Measurements from ENCODE around the gene COX8A. TPM values are rescaled to one million over a fixed set of nuclear protein-coding genes. Genes with fewer than 3 reads are reported as not detected.

The COX8A gene
- total and polyA plus RNA-seq, 2 of the 8 experiments (the other 6 are each of a cell fraction or from before 2014, with no cell fraction given) = 365 to 1,720 TPM

GRCh38 chr11:63941901-63942300, 32.5 kb upstream of the COX8A start:
- no peak overlapping the region for H4K8ac ChIP-seq (ENCODE audit: extremely low read depth, insufficient read depth, low read length)
- no peak overlapping the region; a peak in 1 of 7 replicates for H3K9ac ChIP-seq (replicated peaks in 1 of 4; ENCODE audit: extremely low read depth in 1 of 4, low read depth in 3 of 4, low read length in 3 of 4)
- no peak overlapping the region for H3K4me2 ChIP-seq (ENCODE audit: insufficient read depth in 1 of 2, low read depth in 2 of 2, low read length in 2 of 2)
- H2AK5ac ChIP-seq (ENCODE audit: low read depth, low read length) = no peak overlapping the region; the same call in 1 of the 2 replicates
- H4K5ac ChIP-seq (ENCODE audit: insufficient read length, low read depth, low read length) = no peak overlapping the region
- 90% methylated on average over 4 of the region's 4 CpGs; no CpG with 5 or more reads in 1 of the 2 experiments for WGBS, 2 experiments (ENCODE audit: extremely low coverage in 1 of 2, insufficient coverage in 1 of 2, insufficient read length in 1 of 2, insufficient replicate concordance in 2 of 2, low coverage in 1 of 2, low lambda C conversion rate in 2 of 2, missing lambda C conversion rate in 1 of 2)
- H3K36me3 ChIP-seq (ENCODE audit: control insufficient read depth in 2 of 4, insufficient read depth in 4 of 4, low read length in 3 of 4) = peaks cover 6 to 11% (median 7%) of the 10 kb centered on the region in 4 experiments; a peak in 6 of 8 replicates
- H2BK5ac ChIP-seq (ENCODE audit: low read depth, low read length) = no peak overlapping the region
- no peak overlapping the region for H2BK120ac ChIP-seq (replicated peaks; ENCODE audit: low read depth, low read length)
- no peaks in the 10 kb centered on the region for H3K9me3 ChIP-seq (ENCODE audit: insufficient read depth in 2 of 2, low read depth in 1 of 2, low read length in 1 of 2)
- no peak overlapping the region for H2BK12ac ChIP-seq (ENCODE audit: low read depth, low read length)
- H3K14ac ChIP-seq (ENCODE audit: insufficient read length) = no peak overlapping the region
- peaks cover 8 to 15% of the 10 kb centered on the region in 2 experiments for H4K20me1 ChIP-seq (replicated peaks in 1 of 2; ENCODE audit: control insufficient read depth in 1 of 2, insufficient read depth in 2 of 2, low read length in 2 of 2)
- H2AFZ ChIP-seq (ENCODE audit: low read length) = no peak overlapping the region
- TF ChIP-seq KDM5A (IDR thresholded peaks at IDR 0.05; ENCODE audit: low read length) (no peak), POLR2A (IDR thresholded peaks at IDR 0.05; ENCODE audit: control extremely low read depth in 1 of 2, low read depth in 2 of 2, low read length in 2 of 2) (no peak), CBX8 (IDR thresholded peaks at IDR 0.05; ENCODE audit: borderline replicate concordance, low read depth, low read length) (no peak)
- no peaks in the 10 kb centered on the region for H3K27me3 ChIP-seq (replicated peaks in 1 of 4; ENCODE audit: control insufficient read depth in 3 of 4, extremely low read depth in 1 of 4, insufficient read depth in 3 of 4, low read length in 3 of 4)
- no peaks in the 10 kb centered on the region; a peak in 2 of 7 replicates for H3K4me1 ChIP-seq (replicated peaks in 1 of 4; ENCODE audit: control insufficient read depth in 3 of 4, insufficient read depth in 4 of 4, low read length in 3 of 4)
- H3K79me1 ChIP-seq (ENCODE audit: low read depth, low read length) = peaks cover 3% of the 10 kb centered on the region; the same call in 1 of the 2 replicates
- H3K27ac ChIP-seq (ENCODE audit: low read depth, low read length) = no peak overlapping the region
- no peak overlapping the region for H2BK15ac ChIP-seq (ENCODE audit: low read length)
- no peak overlapping the region for H3K4me3 ChIP-seq (ENCODE audit: extremely low read depth in 1 of 4, insufficient read depth in 2 of 4, low read depth in 3 of 4, low read length in 4 of 4)
- ChIA-PET CTCF (ENCODE audit: partially characterized antibody) (interaction anchor here (0.5 to 1.3 kb wide), 4 partner anchors 11 to 105 kb away, joined by 3 to 6 read pairs (median 3); no protein-coding TSS in a partner anchor), POLR2A (ENCODE audit: partially characterized antibody) (interaction anchor here (0.6 to 2.5 kb wide), 4 partner anchors 22 to 173 kb away, joined by 3 to 9 read pairs (median 4); partner anchors contain the start of gene ZFTA)
- H3K79me2 ChIP-seq (ENCODE audit: control insufficient read depth in 1 of 2, insufficient read depth in 2 of 2, low read length in 2 of 2) = peaks cover 4 to 52% of the 10 kb centered on the region in 2 experiments
- H3K23ac ChIP-seq (ENCODE audit: insufficient read length) = no peak overlapping the region
- H2BK20ac ChIP-seq (ENCODE audit: low read length) = no peak overlapping the region
- no peak overlapping the region for H3K18ac ChIP-seq (ENCODE audit: extremely low read depth, low read length)
- no peak overlapping the region for H4K91ac ChIP-seq (replicated peaks; ENCODE audit: insufficient read length, low read length)
- no peak overlapping the region for H3K4ac ChIP-seq (replicated peaks; ENCODE audit: insufficient read length, low read depth, low read length)
- no peak for DNase-seq (ENCODE audit: low read depth in 1 of 2, low spot score in 2 of 2)
- no peak overlapping the region for H3K56ac ChIP-seq (replicated peaks; ENCODE audit: insufficient read length, low read depth, low read length)
- FAIRE-seq = no peak
- peaks cover 12% of the 10 kb centered on the region for H3K23me2 ChIP-seq (ENCODE audit: low read depth, low read length)
